Ishikawa (cell line): ENCODE measurements around the gene COL10A1.

Source experiments
- CEBPB ChIP-seq: IDR thresholded peaks from 2 replicates; pipeline ENCODE4 v1.6.1; 2012
- CREB1 ChIP-seq: IDR thresholded peaks from 2 replicates; pipeline ENCODE4 v1.6.1; 2012; ENCODE audit warnings: low read depth
- EGR1 ChIP-seq: IDR thresholded peaks from 2 replicates; pipeline ENCODE4 v1.6.1; 2012
- EP300 ChIP-seq: IDR thresholded peaks from 2 replicates; pipeline ENCODE4 v1.6.1; 2012; ENCODE audit warnings: borderline replicate concordance
- FOXM1 ChIP-seq: IDR thresholded peaks from 2 replicates; pipeline ENCODE4 v1.6.1; 2012; ENCODE audit warnings: low read depth, borderline replicate concordance
- MAX ChIP-seq: IDR thresholded peaks from 2 replicates; pipeline ENCODE4 v1.6.1; 2012
- NFIC ChIP-seq: IDR thresholded peaks from 2 replicates; pipeline ENCODE4 v1.6.1; 2012
- RAD21 ChIP-seq: IDR thresholded peaks from 2 replicates; pipeline ENCODE4 v1.6.1; 2012; ENCODE audit warnings: low read depth
- REST ChIP-seq: IDR thresholded peaks from 2 replicates; pipeline ENCODE4 v1.6.1; 2012; ENCODE audit warnings: low read depth, mild to moderate bottlenecking
- TAF1 ChIP-seq: IDR thresholded peaks from 2 replicates; pipeline ENCODE4 v1.6.1; 2012; ENCODE audit warnings: low read depth, mild to moderate bottlenecking
- TCF12 ChIP-seq: IDR thresholded peaks from 2 replicates; pipeline ENCODE4 v1.6.1; 2012; ENCODE audit warnings: low read depth
- TEAD4 ChIP-seq: IDR thresholded peaks from 2 replicates; pipeline ENCODE4 v1.6.1; 2012
- USF1 ChIP-seq: IDR thresholded peaks from 2 replicates; pipeline ENCODE4 v1.6.1; 2012
- YY1 ChIP-seq: IDR thresholded peaks from 2 replicates; pipeline ENCODE4 v1.6.1; 2012; ENCODE audit warnings: low read depth
- ZBTB7A ChIP-seq: IDR thresholded peaks from 2 replicates; pipeline ENCODE4 v1.6.1; 2012; ENCODE audit warnings: low read depth

The COL10A1 gene

GRCh38 chr6:116126032-116126431 lies at the start of gene COL10A1:
COL10A1 (minus strand) TSS chr6:116126132; CDS start chr6:116125492, 640 bp downstream.
- no peak for TF ChIP-seq RAD21
- no peak for TF ChIP-seq EP300
- no peak for TF ChIP-seq CREB1
- TF ChIP-seq TEAD4 = no peak
- no peak for TF ChIP-seq REST
- TF ChIP-seq USF1 = no peak
- TF ChIP-seq FOXM1 = no peak
- TF ChIP-seq YY1 = no peak
- TF ChIP-seq TCF12 = no peak
- no peak for TF ChIP-seq ZBTB7A
- no peak for TF ChIP-seq NFIC
- TF ChIP-seq TAF1 = no peak
- TF ChIP-seq MAX = no peak
- no peak for TF ChIP-seq CEBPB

- TF ChIP-seq EGR1 (no peak), CEBPB (no peak), NFIC (no peak), RAD21 (no peak), MAX (no peak), EP300 (no peak), TCF12 (no peak), REST (no peak), USF1 (no peak), CREB1 (no peak)
Measured at GRCh38 chr6:116175344-116175743, 49.4 kb upstream of the COL10A1 start.

- TF ChIP-seq EGR1 = no peak
- TF ChIP-seq YY1 = no peak
- TF ChIP-seq ZBTB7A = no peak
- no peak for TF ChIP-seq USF1
- no peak for TF ChIP-seq NFIC
- no peak for TF ChIP-seq CREB1
- TF ChIP-seq RAD21 = no peak
- no peak for TF ChIP-seq REST
- no peak for TF ChIP-seq TEAD4
- no peak for TF ChIP-seq EP300
- no peak for TF ChIP-seq FOXM1
- no peak for TF ChIP-seq CEBPB
- TF ChIP-seq TCF12 = no peak
- no peak for TF ChIP-seq MAX
- no peak for TF ChIP-seq TAF1
Measured at GRCh38 chr6:116173928-116174327, 48.0 kb upstream of the COL10A1 start.
